SK-N-SH (cell line): Measurements from ENCODE around the gene MBD3L5. TPM values are rescaled to one million over a fixed set of nuclear protein-coding genes. Genes with fewer than 3 reads are reported as not detected.

Experiments
- CTCF ChIA-PET: fragments of 300-600, 350-600 bp; formaldehyde crosslinking; extraction: SDS; loops from one replicate; lab custom pipeline; 2021; lab: Yijun Ruan, JAX
- POLR2A ChIA-PET: fragments of 350-600 bp; sonication (Branson Sonifier 250); formaldehyde crosslinking; extraction: SDS; loops from one replicate; lab custom pipeline; 2020; ENCODE audit warnings: antibody characterized with exemption, inconsistent platforms; lab: Yijun Ruan, JAX
- DNase-seq: peaks from one replicate; pipeline ENCODE4 v3.0.0; 2012
- H2AFZ ChIP-seq: fragments of 200-600 bp; sonication (generic); 2 replicates; pipeline ENCODE4 v1.8.1; 2016; ENCODE audit warnings: antibody characterized with exemption, mild to moderate bottlenecking, low read depth
- H3F3A ChIP-seq: fragments of 200-600 bp; sonication (generic); replicated peaks from 2 replicates; pipeline ENCODE3; 2016; ENCODE audit warnings: antibody characterized with exemption, mild to moderate bottlenecking; ENCODE audit not compliant: insufficient read depth
- H3K27ac ChIP-seq, 2 experiments: fragments of 200-500 bp in 1 of 2; fragments of 200-600 bp in 1 of 2; sonication (Bioruptor generic) in 1 of 2; sonication (generic), shearing (Covaris generic) in 1 of 2; 2 replicates each; pipeline versions ENCODE4 v1.5.1 to v1.6.1; 2014 to 2016; ENCODE audit warnings: low read depth in 2 of 2, inconsistent platforms in 1 of 2, low read length in 1 of 2, mild to moderate bottlenecking in 1 of 2, mixed read lengths in 1 of 2
- H3K27me3 ChIP-seq: fragments of 200-600 bp; sonication (generic), shearing (Covaris generic); 2 replicates; pipeline ENCODE4 v1.6.1; 2016; ENCODE audit warnings: mixed run types; ENCODE audit not compliant: insufficient read depth
- H3K36me3 ChIP-seq, 2 experiments: fragments of 200-500 bp in 1 of 2; fragments of 200-600 bp in 1 of 2; sonication (Bioruptor generic) in 1 of 2; sonication (generic) in 1 of 2; replicated peaks in 1 of 2; 2 replicates each; pipeline versions ENCODE3 to v1.5.1; 2014 to 2016; ENCODE audit warnings: low read length in 1 of 2, mild to moderate bottlenecking in 1 of 2; ENCODE audit not compliant: insufficient read depth in 2 of 2, control insufficient read depth in 1 of 2
- H3K4me1 ChIP-seq, 2 experiments: fragments of 200-500 bp in 1 of 2; fragments of 200-600 bp in 1 of 2; sonication (Bioruptor generic) in 1 of 2; sonication (generic), shearing (Covaris generic) in 1 of 2; 2 replicates each; pipeline versions ENCODE4 v1.5.1 to v1.6.1; 2014 to 2016; ENCODE audit warnings: low read depth in 1 of 2, low read length in 1 of 2, mixed run types in 1 of 2; ENCODE audit not compliant: insufficient read depth in 2 of 2, control insufficient read depth in 1 of 2
- H3K4me2 ChIP-seq: fragments of 200-600 bp; sonication (generic), shearing (Covaris generic); 2 replicates; pipeline ENCODE4 v1.6.1; 2017; ENCODE audit warnings: mixed run types
- H3K4me3 ChIP-seq, 2 experiments: fragments of 200-500 bp in 1 of 2; fragments of 200-600 bp in 1 of 2; sonication (Bioruptor generic) in 1 of 2; sonication (generic), shearing (Covaris generic) in 1 of 2; 2 replicates each; pipeline versions ENCODE4 v1.5.1 to v1.8.1; 2014 to 2016; ENCODE audit warnings: low read depth in 2 of 2, inconsistent platforms in 1 of 2, low read length in 1 of 2, mild to moderate bottlenecking in 1 of 2, mixed read lengths in 1 of 2, moderate library complexity in 1 of 2
- H3K79me2 ChIP-seq: fragments of 200-600 bp; sonication (generic); 2 replicates; pipeline ENCODE4 v1.8.1; 2017; ENCODE audit warnings: mild to moderate bottlenecking; ENCODE audit not compliant: insufficient read depth
- H3K9ac ChIP-seq: fragments of 200-600 bp; sonication (generic); 2 replicates; pipeline ENCODE4 v1.6.1; 2017; ENCODE audit warnings: mixed run types
- H3K9me2 ChIP-seq: fragments of 200-600 bp; sonication (generic); 2 replicates; pipeline ENCODE4 v1.6.1; 2017; ENCODE audit warnings: mixed run types
- H3K9me3 ChIP-seq: fragments of 200-600 bp; sonication (generic); 2 replicates; pipeline ENCODE4 v1.6.1; 2017; ENCODE audit warnings: mixed run types, mild to moderate bottlenecking, moderate library complexity
- H4K20me1 ChIP-seq: fragments of 200-600 bp; sonication (generic); 2 replicates; pipeline ENCODE4 v1.6.1; 2017; ENCODE audit warnings: mild to moderate bottlenecking, mixed run types; ENCODE audit not compliant: insufficient read depth
- CHD2 ChIP-seq: fragments of 150-350 bp; IDR thresholded peaks from 2 replicates; pipeline ENCODE4 v1.6.1; 2018; ENCODE audit warnings: low read length; ENCODE audit not compliant: partially characterized antibody
- EP300 ChIP-seq, 2 experiments: IDR thresholded peaks; 2 replicates each; pipeline versions ENCODE4 v1.4.0 to v1.6.1; 2012; ENCODE audit warnings: borderline replicate concordance in 1 of 2, low read depth in 1 of 2, low read length in 1 of 2
- FOXJ3 ChIP-seq: sonication (generic); formaldehyde crosslinking; IDR thresholded peaks from 2 replicates; pipeline ENCODE4 v1.5.1; 2020; ENCODE audit warnings: mild to moderate bottlenecking, missing genetic modification reagents
- FOXM1 ChIP-seq: IDR thresholded peaks from 2 replicates; pipeline ENCODE4 v1.4.0; 2012; ENCODE audit warnings: low read depth, mild to moderate bottlenecking
- GABPA ChIP-seq: IDR thresholded peaks from 2 replicates; pipeline ENCODE4 v1.4.0; 2012; ENCODE audit warnings: low read depth, mild to moderate bottlenecking
- GATA2 ChIP-seq: sonication (generic); formaldehyde crosslinking; IDR thresholded peaks from 2 replicates; pipeline ENCODE4 v1.5.0; 2020; ENCODE audit warnings: mild to moderate bottlenecking, missing genetic modification reagents
- JUND ChIP-seq: IDR thresholded peaks from 2 replicates; pipeline ENCODE4 v1.4.0; 2012
- NFIC ChIP-seq: IDR thresholded peaks from 2 replicates; pipeline ENCODE4 v1.4.0; 2012; ENCODE audit warnings: borderline replicate concordance
- RAD21 ChIP-seq: IDR thresholded peaks from 2 replicates; pipeline ENCODE4 v1.6.1; 2012; ENCODE audit warnings: mild to moderate bottlenecking, low read length
- RCOR1 ChIP-seq: fragments of 150-350 bp; IDR thresholded peaks from 2 replicates; pipeline ENCODE4 v1.6.1; 2017; ENCODE audit warnings: antibody characterized with exemption, low read length
- RXRA ChIP-seq: IDR thresholded peaks from 2 replicates; pipeline ENCODE4 v1.4.0; 2012; ENCODE audit warnings: low read depth, mild to moderate bottlenecking, borderline replicate concordance
- SIN3A ChIP-seq: IDR thresholded peaks from 2 replicates; pipeline ENCODE4 v1.6.1; 2012; ENCODE audit warnings: low read depth, mild to moderate bottlenecking, low read length, moderate library complexity, borderline replicate concordance
- TAF1 ChIP-seq: IDR thresholded peaks from 2 replicates; pipeline ENCODE4 v1.6.1; 2012; ENCODE audit warnings: low read depth, mild to moderate bottlenecking, low read length, moderate library complexity, borderline replicate concordance
- TEAD4 ChIP-seq: IDR thresholded peaks from 2 replicates; pipeline ENCODE4 v1.4.0; 2012; ENCODE audit warnings: mild to moderate bottlenecking, borderline replicate concordance; ENCODE audit not compliant: insufficient read depth
- WGBS: methylation state at CpG from one replicate; pipeline ENCODE4 v1.1.6; 2017; ENCODE audit warnings: low lambda C conversion rate; 5-methylcytosine and 5-hydroxymethylcytosine counted together
- polyA plus RNA-seq, 3 experiments: library from polyadenylated mRNA; depleted of rRNA; stranded (reverse); fragments of >200 nt; gene quantifications; 2 replicates each; pipeline ENCODE4 v1.2.3, GENCODE V29; 2012
- TF ChIP-seq, protein P1 (sequence below): IDR thresholded peaks from 2 replicates; pipeline ENCODE4 v1.4.0; 2012; ENCODE audit warnings: low read depth, borderline replicate concordance
- TF ChIP-seq, protein P2 (sequence below): fragments of 200-600 bp; sonication (generic); IDR thresholded peaks from 2 replicates; pipeline ENCODE4 v1.6.1; 2017; ENCODE audit warnings: antibody characterized with exemption, mild to moderate bottlenecking, moderate library complexity
- TF ChIP-seq, protein P3 (sequence below): IDR thresholded peaks from 2 replicates; pipeline ENCODE4 v1.4.0; 2012; ENCODE audit warnings: low read depth, borderline replicate concordance

The MBD3L5 gene
- polyA plus RNA-seq, 1 of the 3 experiments (the other 2 are of a cell fraction), result not detected

GRCh38 chr19:7063339-7063738, 33.0 kb downstream of the MBD3L5 start (continued):
- TF ChIP-seq, protein P1, sequence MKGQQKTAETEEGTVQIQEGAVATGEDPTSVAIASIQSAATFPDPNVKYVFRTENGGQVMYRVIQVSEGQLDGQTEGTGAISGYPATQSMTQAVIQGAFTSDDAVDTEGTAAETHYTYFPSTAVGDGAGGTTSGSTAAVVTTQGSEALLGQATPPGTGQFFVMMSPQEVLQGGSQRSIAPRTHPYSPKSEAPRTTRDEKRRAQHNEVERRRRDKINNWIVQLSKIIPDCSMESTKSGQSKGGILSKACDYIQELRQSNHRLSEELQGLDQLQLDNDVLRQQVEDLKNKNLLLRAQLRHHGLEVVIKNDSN, result no peak
- TF ChIP-seq GATA2 (CRISPR knock-in tag) (no peak), TEAD4 (no peak), SIN3A (no peak), RCOR1 (no peak), RAD21 (no peak)
- TF ChIP-seq, protein P2, sequence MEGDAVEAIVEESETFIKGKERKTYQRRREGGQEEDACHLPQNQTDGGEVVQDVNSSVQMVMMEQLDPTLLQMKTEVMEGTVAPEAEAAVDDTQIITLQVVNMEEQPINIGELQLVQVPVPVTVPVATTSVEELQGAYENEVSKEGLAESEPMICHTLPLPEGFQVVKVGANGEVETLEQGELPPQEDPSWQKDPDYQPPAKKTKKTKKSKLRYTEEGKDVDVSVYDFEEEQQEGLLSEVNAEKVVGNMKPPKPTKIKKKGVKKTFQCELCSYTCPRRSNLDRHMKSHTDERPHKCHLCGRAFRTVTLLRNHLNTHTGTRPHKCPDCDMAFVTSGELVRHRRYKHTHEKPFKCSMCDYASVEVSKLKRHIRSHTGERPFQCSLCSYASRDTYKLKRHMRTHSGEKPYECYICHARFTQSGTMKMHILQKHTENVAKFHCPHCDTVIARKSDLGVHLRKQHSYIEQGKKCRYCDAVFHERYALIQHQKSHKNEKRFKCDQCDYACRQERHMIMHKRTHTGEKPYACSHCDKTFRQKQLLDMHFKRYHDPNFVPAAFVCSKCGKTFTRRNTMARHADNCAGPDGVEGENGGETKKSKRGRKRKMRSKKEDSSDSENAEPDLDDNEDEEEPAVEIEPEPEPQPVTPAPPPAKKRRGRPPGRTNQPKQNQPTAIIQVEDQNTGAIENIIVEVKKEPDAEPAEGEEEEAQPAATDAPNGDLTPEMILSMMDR, result no peak

DNA sequence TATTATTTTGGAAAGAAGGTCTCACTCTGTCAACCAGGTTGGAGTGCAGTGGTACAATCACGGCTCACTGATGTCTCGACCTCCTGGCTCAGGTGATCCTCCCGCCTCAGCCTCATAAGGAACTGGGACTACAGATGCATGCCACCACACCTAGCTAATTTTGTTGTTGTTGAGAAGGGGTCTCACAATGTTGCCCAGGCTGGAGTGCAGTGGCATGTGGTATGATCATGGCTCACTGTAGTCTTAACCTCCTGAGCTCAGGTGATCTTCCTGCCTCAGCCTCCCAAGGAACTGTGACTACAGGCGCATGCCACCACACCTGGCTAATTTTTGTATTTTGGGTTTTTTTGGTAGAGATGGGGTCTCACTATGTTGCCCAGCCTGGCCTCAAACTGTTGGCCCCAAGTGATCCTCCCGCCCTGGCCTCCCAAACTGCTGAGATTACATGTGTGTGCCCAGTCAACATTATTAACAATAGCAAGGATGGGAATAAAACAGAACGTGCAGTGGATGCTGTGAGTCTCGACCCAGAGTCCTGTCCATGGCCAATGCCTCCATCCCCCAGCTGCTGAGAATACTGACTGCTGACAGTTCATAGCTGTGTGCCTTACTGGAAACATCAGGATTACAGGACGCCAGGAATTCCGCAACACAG, 33.5 kb downstream of the MBD3L5 start:
- DNase-seq, result no peak
- 46% methylated on average over 9 of the region's 9 CpGs for WGBS
- no peaks in the 10 kb centered on the region for H3K36me3 ChIP-seq
- POLR2A ChIA-PET, result no interaction called here
- H3K27ac ChIP-seq, result no peak overlapping the region
- H3K9me2 ChIP-seq, result no peaks in the 10 kb centered on the region
- TF ChIP-seq FOXJ3 (CRISPR knock-in tag) (no peak), EP300 (IDR thresholded peaks at IDR 0.05; ENCODE audit: borderline replicate concordance in 1 of 2, low read depth in 1 of 2, low read length in 1 of 2) (no peak), FOXM1 (no peak), TEAD4 (no peak), GABPA (no peak), TAF1 (no peak), JUND (no peak), NFIC (no peak), CHD2 (no peak), RXRA (no peak)
- TF ChIP-seq, protein P3, sequence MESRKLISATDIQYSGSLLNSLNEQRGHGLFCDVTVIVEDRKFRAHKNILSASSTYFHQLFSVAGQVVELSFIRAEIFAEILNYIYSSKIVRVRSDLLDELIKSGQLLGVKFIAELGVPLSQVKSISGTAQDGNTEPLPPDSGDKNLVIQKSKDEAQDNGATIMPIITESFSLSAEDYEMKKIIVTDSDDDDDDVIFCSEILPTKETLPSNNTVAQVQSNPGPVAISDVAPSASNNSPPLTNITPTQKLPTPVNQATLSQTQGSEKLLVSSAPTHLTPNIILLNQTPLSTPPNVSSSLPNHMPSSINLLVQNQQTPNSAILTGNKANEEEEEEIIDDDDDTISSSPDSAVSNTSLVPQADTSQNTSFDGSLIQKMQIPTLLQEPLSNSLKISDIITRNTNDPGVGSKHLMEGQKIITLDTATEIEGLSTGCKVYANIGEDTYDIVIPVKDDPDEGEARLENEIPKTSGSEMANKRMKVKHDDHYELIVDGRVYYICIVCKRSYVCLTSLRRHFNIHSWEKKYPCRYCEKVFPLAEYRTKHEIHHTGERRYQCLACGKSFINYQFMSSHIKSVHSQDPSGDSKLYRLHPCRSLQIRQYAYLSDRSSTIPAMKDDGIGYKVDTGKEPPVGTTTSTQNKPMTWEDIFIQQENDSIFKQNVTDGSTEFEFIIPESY, result no peak
- CTCF ChIA-PET, result no interaction called here
- peaks cover 4% of the 10 kb centered on the region; the same call in 1 of the 2 replicates for H3K27me3 ChIP-seq
- no peak overlapping the region for H3K4me2 ChIP-seq
- H3K79me2 ChIP-seq, result no peaks in the 10 kb centered on the region
- H3K9me3 ChIP-seq, result no peaks in the 10 kb centered on the region
- no peaks in the 10 kb centered on the region for H3K4me1 ChIP-seq
- H3K4me3 ChIP-seq, result no peak overlapping the region
- no peak overlapping the region for H3K9ac ChIP-seq
- H2AFZ ChIP-seq, result no peak overlapping the region
- peaks cover 12% of the 10 kb centered on the region for H3F3A ChIP-seq
- no peaks in the 10 kb centered on the region for H4K20me1 ChIP-seq
